GM04503 (cell line): ENCODE measurements around the gene CLEC18C.
"Not testable (repeated sequence)": the region's sequence is repeated elsewhere in the genome, so short reads cannot be mapped to it uniquely, and the experiment has no call there.

Experiments
- DNase-seq: peaks from one replicate; pipeline ENCODE4 v3.0.0-alpha.2; 2012; ENCODE audit warnings: low read depth

The CLEC18C gene

GRCh38 chr16:70173212-70173837 is at the start of gene CLEC18C:
TSS of gene CLEC18C (plus strand) at chr16:70173787. CDS start at chr16:70174279, 492 bp downstream.
- not testable (repeated sequence) for DNase-seq

DNA sequence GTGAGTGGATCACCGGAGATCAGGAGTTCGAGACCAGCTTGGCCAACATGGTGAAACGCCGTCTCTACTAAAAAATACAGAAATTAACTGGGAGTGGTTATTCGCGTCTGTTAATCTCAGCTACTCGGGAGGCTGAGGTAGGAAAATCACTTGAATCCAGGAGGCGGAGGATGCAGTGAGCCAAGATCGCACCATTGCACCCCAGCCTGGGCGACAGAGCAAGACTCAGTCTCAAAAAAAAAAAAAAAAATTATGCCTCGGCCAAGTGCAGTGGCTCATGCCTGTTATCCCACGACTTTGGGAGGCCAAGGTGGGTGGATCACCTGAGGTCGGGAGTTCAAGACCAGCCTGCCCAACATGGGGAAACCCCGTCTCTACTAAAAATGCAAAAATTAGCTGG is 49.8 kb upstream of the CLEC18C start:
- DNase-seq = not testable (repeated sequence)

GRCh38 chr16:70126226-70126625 is 47.4 kb upstream of the CLEC18C start:
- not testable (repeated sequence) for DNase-seq

GRCh38 chr16:70127706-70128105 is 45.9 kb upstream of the CLEC18C start:
- not testable (repeated sequence) for DNase-seq

- DNase-seq = not testable (repeated sequence)
Measured at GRCh38 chr16:70128844-70129243, 44.7 kb upstream of the CLEC18C start.

DNA sequence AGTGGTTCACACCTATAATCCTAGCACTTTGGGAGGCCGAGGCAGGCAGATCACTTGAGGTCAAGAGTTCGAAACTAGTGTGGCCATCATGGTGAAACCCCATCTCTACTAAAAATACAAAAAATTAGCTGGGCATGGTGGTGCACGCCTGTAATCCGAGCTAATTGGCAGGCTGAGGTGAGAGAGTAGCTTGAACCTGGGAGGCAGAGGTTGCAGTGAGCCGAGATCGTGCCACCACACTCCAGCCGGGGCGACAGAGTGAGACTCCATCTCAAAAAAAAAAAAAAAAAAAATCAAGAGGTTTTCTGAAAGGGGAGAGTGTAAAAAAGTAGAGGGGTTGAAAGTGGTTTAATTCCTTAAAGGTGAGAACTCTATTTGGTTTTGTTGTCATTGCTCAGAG is 37.8 kb upstream of the CLEC18C start:
- DNase-seq = not testable (repeated sequence)

DNA sequence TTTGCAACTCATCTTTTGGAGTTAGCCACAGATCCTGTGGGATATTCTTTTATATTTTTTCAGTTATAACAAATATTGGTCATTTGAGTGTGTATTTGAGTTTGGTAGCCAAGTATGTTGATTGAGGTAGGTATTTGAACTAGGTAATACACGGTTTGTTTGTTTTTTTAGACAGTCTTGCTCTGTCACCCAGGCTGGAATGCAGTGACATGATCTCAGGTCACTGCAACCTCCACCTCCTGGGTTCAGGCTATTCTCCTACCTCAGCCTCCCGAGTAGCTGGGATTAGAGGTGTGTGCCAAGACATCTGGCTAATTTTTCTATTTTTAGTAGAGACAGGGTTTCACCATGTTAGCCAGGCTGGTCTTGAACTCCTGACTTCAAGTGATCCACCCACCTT is 37.0 kb upstream of the CLEC18C start:
- not testable (repeated sequence) for DNase-seq

GRCh38 chr16:70142739-70143138 is 30.8 kb upstream of the CLEC18C start:
- not testable (repeated sequence) for DNase-seq

DNA sequence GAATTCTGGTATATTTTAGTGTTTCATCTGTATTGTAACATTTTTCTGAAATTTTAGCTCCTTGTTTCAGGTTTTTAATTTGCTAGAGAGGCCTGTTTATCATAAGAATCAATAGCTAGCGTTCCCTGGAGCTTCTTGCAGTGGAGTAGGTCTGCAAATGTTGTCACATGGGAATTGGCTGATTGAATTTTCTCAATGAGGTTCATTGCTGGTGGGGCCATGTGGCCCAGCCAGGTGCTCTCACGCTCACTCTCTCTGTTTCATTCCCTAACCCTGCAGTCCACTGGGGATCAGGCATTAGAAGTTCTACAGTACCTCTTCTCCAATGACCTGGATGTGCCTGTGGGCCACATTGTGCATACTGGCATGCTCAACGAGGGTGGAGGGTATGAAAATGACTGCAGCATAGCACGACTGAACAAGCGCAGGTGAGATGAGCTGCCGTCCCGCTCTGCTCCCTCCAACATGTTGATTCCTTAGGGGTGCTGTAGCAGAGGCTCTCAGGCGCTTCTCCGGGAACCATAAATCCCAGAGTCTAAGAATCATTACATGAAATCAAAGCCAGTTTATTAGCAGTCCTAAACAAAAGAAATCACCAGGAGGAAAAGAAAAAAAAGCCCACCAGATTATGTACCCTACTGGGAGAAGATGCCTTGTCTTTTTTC is 30.2 kb upstream of the CLEC18C start:
- not testable (repeated sequence) for DNase-seq

GRCh38 chr16:70147853-70148252 is 25.7 kb upstream of the CLEC18C start:
- not testable (repeated sequence) for DNase-seq

DNA sequence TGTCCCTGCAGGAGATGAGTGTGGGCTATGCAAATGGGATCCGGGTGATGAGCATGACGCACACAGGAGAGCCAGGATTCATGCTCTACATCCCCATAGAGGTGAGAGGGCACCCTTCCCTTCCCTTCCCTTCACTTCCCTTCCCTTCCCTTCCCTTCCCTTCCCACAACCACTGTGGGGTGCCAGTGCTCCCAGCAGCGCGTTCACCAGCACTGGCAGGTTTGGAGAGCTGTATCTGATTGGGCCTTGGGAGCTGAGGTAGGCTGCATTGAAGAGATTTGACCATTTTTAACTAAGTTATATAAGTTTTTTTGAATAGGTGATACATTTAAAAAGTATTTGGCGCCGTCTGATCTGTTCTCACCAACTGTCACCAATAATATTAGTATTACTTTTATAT is 25.1 kb upstream of the CLEC18C start:
- not testable (repeated sequence) for DNase-seq

- DNase-seq = not testable (repeated sequence)
Measured at GRCh38 chr16:70149296-70149695, 24.3 kb upstream of the CLEC18C start.

DNA sequence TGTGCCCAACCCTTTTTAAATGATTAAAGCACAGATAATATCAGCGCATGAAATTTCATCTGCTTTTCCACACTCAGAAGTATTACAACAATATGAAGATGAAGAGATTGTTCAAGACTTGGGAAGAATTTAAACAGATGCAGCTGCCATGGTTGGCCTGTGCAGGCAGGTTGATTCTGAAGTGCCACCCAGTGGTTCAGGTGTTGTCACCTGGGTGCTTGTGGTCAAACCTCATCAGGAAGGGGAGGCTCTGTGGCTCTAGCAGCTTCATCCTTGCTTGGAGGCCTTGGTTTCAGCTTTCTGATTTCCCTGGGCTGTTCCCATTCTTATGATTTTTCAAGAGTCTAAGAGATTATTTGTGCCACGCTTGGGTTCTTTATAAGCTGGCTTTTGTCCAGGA is 22.2 kb upstream of the CLEC18C start:
- no peak for DNase-seq

- DNase-seq = no peak
Measured at GRCh38 chr16:70151941-70152509, 21.6 kb upstream of the CLEC18C start.

DNA sequence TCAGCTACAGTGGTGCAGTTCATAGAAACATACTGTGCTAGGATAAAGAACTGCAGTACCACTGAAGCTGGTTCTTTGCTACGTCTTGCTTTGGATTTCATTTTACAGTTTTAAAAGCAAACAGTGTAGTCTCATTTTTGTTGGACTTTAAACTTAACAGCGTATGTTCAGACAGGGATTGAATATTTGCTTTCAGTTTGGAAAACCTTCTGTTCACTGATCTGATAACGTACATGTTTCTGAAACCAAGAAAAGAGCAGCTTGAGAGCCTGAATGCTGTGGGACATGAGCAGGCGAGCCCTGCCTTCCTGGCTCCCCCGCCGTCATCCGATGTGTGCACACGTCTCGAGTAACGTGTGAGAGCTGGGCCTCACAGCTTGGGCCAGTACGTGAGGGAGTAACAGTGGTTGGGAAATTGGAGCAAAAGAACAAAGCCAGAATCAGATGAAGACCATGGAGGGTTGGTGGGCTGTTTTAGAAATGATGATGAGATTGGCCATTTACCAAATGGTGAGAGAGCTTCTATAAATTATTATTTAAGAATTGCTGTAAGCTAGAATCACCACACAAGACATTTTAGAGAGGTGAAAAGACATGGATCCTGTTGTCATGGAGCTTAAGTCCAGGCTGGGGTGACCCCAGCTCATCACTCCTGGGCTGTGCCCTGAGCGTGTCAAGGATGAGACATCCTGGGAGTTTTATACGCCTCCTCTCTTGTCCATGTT is 20.8 kb upstream of the CLEC18C start:
- no peak for DNase-seq

DNA sequence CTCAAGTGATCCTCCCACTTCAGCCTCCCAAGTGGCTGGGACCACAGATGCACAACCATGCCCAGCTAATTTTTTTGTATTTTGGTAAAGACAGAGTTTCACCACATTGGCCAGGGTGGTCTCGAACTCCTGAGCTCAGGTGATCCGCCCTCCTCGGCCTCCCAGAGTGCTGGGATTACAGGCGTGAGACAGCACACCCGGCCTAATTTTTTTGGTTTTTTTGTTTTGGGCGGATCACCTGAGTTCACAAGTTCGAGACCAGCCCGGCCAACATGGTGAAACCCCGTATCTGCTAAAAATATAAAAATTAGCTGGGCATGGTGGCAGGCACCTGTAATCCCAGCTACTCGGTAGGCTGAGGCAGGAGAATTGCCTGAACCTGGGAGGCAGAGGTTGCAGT is 18.9 kb upstream of the CLEC18C start:
- DNase-seq = not testable (repeated sequence)

- no peak for DNase-seq
Measured at GRCh38 chr16:70156207-70156978, 17.2 kb upstream of the CLEC18C start.

- DNase-seq = no peak
Measured at GRCh38 chr16:70157105-70157476, 16.5 kb upstream of the CLEC18C start.

- no peak for DNase-seq
Measured at GRCh38 chr16:70157477-70158260, 15.9 kb upstream of the CLEC18C start.

GRCh38 chr16:70158261-70158939 is 15.2 kb upstream of the CLEC18C start:
- DNase-seq = no peak
